ENCODE measurements around the gene SORD.

SORD gene

GRCh38 chr15:45087513-45087912 is 64.5 kb downstream of the SORD start:
- TF ChIP-seq, protein P1, sequence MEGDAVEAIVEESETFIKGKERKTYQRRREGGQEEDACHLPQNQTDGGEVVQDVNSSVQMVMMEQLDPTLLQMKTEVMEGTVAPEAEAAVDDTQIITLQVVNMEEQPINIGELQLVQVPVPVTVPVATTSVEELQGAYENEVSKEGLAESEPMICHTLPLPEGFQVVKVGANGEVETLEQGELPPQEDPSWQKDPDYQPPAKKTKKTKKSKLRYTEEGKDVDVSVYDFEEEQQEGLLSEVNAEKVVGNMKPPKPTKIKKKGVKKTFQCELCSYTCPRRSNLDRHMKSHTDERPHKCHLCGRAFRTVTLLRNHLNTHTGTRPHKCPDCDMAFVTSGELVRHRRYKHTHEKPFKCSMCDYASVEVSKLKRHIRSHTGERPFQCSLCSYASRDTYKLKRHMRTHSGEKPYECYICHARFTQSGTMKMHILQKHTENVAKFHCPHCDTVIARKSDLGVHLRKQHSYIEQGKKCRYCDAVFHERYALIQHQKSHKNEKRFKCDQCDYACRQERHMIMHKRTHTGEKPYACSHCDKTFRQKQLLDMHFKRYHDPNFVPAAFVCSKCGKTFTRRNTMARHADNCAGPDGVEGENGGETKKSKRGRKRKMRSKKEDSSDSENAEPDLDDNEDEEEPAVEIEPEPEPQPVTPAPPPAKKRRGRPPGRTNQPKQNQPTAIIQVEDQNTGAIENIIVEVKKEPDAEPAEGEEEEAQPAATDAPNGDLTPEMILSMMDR (conservative IDR thresholded peaks at IDR 0.05; ENCODE audit: low read depth) = no peak
- no peak overlapping the region for H3K27ac ChIP-seq
- CTCF ChIA-PET = interaction anchor here (1.9 kb wide), 1 partner anchor 31 kb away, joined by 4 read pairs; no protein-coding TSS in a partner anchor
- POLR2A ChIA-PET (ENCODE audit: low non-redundant PET) = no interaction called here
- no peak for DNase-seq (ENCODE audit: low spot score)

- DNase-seq (ENCODE audit: low spot score) = no peak
- H3K27ac ChIP-seq = no peak overlapping the region
- TF ChIP-seq, protein P1 (conservative IDR thresholded peaks at IDR 0.05; ENCODE audit: low read depth) = no peak
- CTCF ChIA-PET = interaction anchor here (1.9 kb wide), 1 partner anchor 29 kb away, joined by 4 read pairs; no protein-coding TSS in a partner anchor
- POLR2A ChIA-PET (ENCODE audit: low non-redundant PET) = no interaction called here
These were observed 66.1 kb downstream of the SORD start for GRCh38 chr15:45088801-45089711.

DNA sequence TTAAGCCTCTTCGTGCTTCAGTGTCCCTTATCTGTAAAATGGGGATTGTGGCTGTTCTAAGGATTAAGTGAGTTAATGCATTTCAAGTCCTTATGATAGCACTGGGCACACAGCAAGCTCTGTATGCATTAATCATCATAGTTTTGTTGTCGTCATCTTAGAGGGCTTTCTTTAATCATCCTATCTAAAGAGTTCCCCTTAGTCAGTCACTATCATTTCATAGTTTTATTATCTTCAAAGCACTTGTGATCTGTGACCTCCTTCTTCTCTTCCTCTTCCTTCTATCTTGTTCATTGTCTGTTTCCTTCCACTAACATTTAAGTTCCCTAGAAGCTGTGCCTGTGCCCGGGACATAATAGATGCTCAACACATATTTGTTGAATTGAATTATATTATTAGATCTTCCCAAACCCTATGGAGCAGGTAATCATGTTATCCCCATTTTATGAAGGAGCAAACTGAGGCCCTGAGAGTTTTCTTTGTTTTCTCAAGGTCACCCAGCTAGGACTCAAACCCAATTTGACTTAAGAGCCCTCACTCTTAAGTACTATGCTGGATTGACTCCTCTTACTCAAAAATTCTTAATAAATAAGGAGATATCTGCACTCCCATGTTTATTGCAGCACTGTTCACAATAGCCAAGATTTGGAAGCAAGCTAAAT is 66.8 kb downstream of the SORD start:
- POLR2A ChIA-PET (ENCODE audit: low non-redundant PET) = no interaction called here
- TF ChIP-seq, protein P1 (conservative IDR thresholded peaks at IDR 0.05; ENCODE audit: low read depth) = no peak
- no peak for DNase-seq (ENCODE audit: low spot score)
- no peak overlapping the region for H3K27ac ChIP-seq
- CTCF ChIA-PET = interaction anchor here (0.6 kb wide), 1 partner anchor 1704 kb away, joined by 3 read pairs; no protein-coding TSS in a partner anchor

DNA sequence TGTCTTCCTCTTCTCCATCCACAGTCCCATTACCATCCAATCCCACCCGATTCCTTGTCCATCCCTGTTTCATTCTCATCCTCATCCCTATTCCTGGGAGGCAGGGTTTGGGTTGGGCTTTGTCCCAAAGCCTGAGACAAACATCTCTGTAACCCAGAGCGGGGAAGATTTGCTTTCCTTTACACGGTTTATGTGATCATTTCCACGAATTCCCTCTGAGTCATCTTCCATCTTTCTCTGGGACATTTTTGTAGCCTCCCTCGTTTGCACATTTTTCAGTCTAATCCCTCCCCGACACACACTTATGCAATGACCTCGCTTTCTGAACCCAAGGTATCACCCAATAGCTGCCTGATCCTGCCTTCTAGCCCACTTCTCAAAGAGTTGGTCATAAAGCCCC is 68.2 kb downstream of the SORD start:
- DNase-seq (ENCODE audit: low spot score) = no peak
- no peak overlapping the region for H3K27ac ChIP-seq
- ChIA-PET CTCF (no interaction called here), POLR2A (ENCODE audit: low non-redundant PET) (no interaction called here)
- TF ChIP-seq, protein P1 (conservative IDR thresholded peaks at IDR 0.05; ENCODE audit: low read depth) = no peak

GRCh38 chr15:45091576-45091975 is 68.6 kb downstream of the SORD start:
- TF ChIP-seq, protein P1 (conservative IDR thresholded peaks at IDR 0.05; ENCODE audit: low read depth) = no peak
- POLR2A ChIA-PET (ENCODE audit: low non-redundant PET) = no interaction called here
- CTCF ChIA-PET = no interaction called here
- DNase-seq (ENCODE audit: low spot score) = no peak
- H3K27ac ChIP-seq = no peak overlapping the region

DNA sequence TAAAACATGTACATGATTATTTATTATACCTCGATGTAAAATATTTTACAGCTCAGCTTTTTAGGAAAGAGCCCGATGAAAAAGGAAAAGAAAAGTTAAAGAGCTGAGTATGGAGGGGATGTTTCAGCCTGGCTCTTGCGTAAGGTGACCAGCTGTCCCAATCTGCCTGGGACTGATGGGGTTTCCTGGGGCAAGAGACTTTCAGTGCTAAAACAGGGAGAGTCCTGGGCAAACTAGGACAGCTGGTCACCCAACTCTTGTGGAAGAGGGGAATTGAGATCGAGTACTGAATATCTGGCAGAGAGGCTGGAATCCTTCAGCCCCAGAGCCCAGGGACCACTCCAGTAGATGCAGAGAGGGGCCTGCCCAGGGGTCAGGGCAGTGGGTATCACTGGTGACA is 70.0 kb downstream of the SORD start:
- TF ChIP-seq, protein P1 (conservative IDR thresholded peaks at IDR 0.05; ENCODE audit: low read depth) = no peak
- no peak overlapping the region for H3K27ac ChIP-seq
- CTCF ChIA-PET = interaction anchor here (0.6 kb wide), 1 partner anchor 29 kb away, joined by 3 read pairs; no protein-coding TSS in a partner anchor
- DNase-seq (ENCODE audit: low spot score) = no peak
- POLR2A ChIA-PET (ENCODE audit: low non-redundant PET) = no interaction called here
